ENCODE data around the gene HSPD1. TPM values are rescaled to one million over a fixed set of nuclear protein-coding genes. Genes with fewer than 3 reads are reported as not detected.
"Not testable (repeated sequence)": the region's sequence is repeated elsewhere in the genome, so short reads cannot be mapped to it uniquely, and the experiment has no call there.

HSPD1 gene
- polyA plus RNA-seq, 6 donors from 2014 or later, result 58.5 to 93.4 (median 78.7) TPM

- H3K4me1 Mint-ChIP-seq; H3K4me3 Mint-ChIP-seq; H3K27me3 Mint-ChIP-seq; DNase-seq; ATAC-seq (ENCODE audit: low read depth in 2 of 2): not testable (repeated sequence)
- Mint-ChIP-seq H3K9me3 (peaks cover 0 to 12% (median 5%) of the 10 kb centered on the region in 7 donors), H3K27ac (peak overlapping the region in 1 of 6 donors; percentile 26), H3K36me3 (peaks cover 10 to 20% of the 10 kb centered on the region in 2 donors)
These were observed 15.4 kb downstream of the HSPD1 start for GRCh38 chr2:197484248-197484647.

- Mint-ChIP-seq H3K36me3 (peaks cover 13 to 19% of the 10 kb centered on the region in 2 donors), H3K27ac (peak overlapping the region in 2 of 6 donors; percentile 24 to 54), H3K27me3 (no peaks in the 10 kb centered on the region), H3K4me1 (no peaks in the 10 kb centered on the region), H3K4me3 (no peak overlapping the region), H3K9me3 (peaks cover 0 to 12% (median 5%) of the 10 kb centered on the region in 7 donors)
- DNase-seq (no peak), ATAC-seq (ENCODE audit: low read depth in 2 of 2) (no peak)
These were observed 19.2 kb downstream of the HSPD1 start for GRCh38 chr2:197480165-197481036.

GRCh38 chr2:197477797-197478196 is 21.8 kb downstream of the HSPD1 start:
- Mint-ChIP-seq H3K9me3 (peaks cover 0 to 2% (median 0%) of the 10 kb centered on the region in 7 donors), H3K4me3 (no peak overlapping the region), H3K4me1 (no peaks in the 10 kb centered on the region), H3K27ac (peak overlapping the region in 3 of 6 donors; percentile 28 to 79 (median 60)), H3K36me3 (peaks cover 13 to 20% of the 10 kb centered on the region in 2 donors), H3K27me3 (no peaks in the 10 kb centered on the region)
- ATAC-seq (ENCODE audit: low read depth in 2 of 2), result no peak
- no peak for DNase-seq

- ATAC-seq (ENCODE audit: low read depth in 2 of 2) (no peak), DNase-seq (no peak)
- Mint-ChIP-seq H3K9me3 (no peaks in the 10 kb centered on the region), H3K36me3 (peaks cover 5 to 13% of the 10 kb centered on the region in 2 donors), H3K27ac (no peak overlapping the region), H3K4me3 (no peak overlapping the region), H3K27me3 (no peaks in the 10 kb centered on the region), H3K4me1 (peaks cover 0 to 4% (median 0%) of the 10 kb centered on the region in 3 donors)
These were observed 27.5 kb downstream of the HSPD1 start for GRCh38 chr2:197472166-197472565.

GRCh38 chr2:197464175-197464574 is 35.5 kb downstream of the HSPD1 start:
- no peaks in the 10 kb centered on the region for H3K27me3 Mint-ChIP-seq
- no peak for ATAC-seq (ENCODE audit: low read depth in 2 of 2)
- peaks cover 2 to 10% (median 8%) of the 10 kb centered on the region in 3 donors for H3K4me1 Mint-ChIP-seq
- H3K27ac Mint-ChIP-seq, result peak overlapping the region in 2 of 6 donors; percentile 63
- peaks cover 8% of the 10 kb centered on the region in 2 donors for H3K36me3 Mint-ChIP-seq
- H3K4me3 Mint-ChIP-seq, result no peak overlapping the region
- no peak for DNase-seq
- H3K9me3 Mint-ChIP-seq, result no peaks in the 10 kb centered on the region

GRCh38 chr2:197461057-197461456 is 38.6 kb downstream of the HSPD1 start:
- H3K27ac Mint-ChIP-seq, result peak overlapping the region in 2 of 6 donors; percentile 36 to 78

GRCh38 chr2:197460649-197461048 is 39.0 kb downstream of the HSPD1 start:
- DNase-seq, result no peak
- Mint-ChIP-seq H3K4me3 (no peak overlapping the region), H3K27ac (peak overlapping the region in 1 of 6 donors; percentile 36), H3K9me3 (no peaks in the 10 kb centered on the region), H3K36me3 (peaks cover 0 to 3% of the 10 kb centered on the region in 2 donors), H3K4me1 (peaks cover 14 to 31% (median 29%) of the 10 kb centered on the region in 3 donors), H3K27me3 (no peaks in the 10 kb centered on the region)
- ATAC-seq (ENCODE audit: low read depth in 2 of 2), result no peak

More at GRCh38 chr2:197461057-197461456, 38.6 kb downstream of the HSPD1 start:
- Mint-ChIP-seq H3K9me3 (no peaks in the 10 kb centered on the region), H3K27me3 (no peaks in the 10 kb centered on the region), H3K36me3 (peaks cover 3 to 6% of the 10 kb centered on the region in 2 donors), H3K4me3 (no peak overlapping the region), H3K4me1 (peaks cover 13 to 28% (median 25%) of the 10 kb centered on the region in 3 donors)
- no peak for ATAC-seq (ENCODE audit: low read depth in 2 of 2)
- no peak for DNase-seq

- H3K4me1 Mint-ChIP-seq, result peaks cover 28 to 60% (median 58%) of the 10 kb centered on the region in 3 donors
- DNase-seq (no peak), ATAC-seq (ENCODE audit: low read depth in 2 of 2) (no peak)
- H3K27me3 Mint-ChIP-seq, result no peaks in the 10 kb centered on the region
- H3K4me3 Mint-ChIP-seq, result peak overlapping the region in 5 of 8 donors; percentile 21 to 100 (median 53)
- no peaks in the 10 kb centered on the region for H3K9me3 Mint-ChIP-seq
- H3K27ac Mint-ChIP-seq, result peak overlapping the region in 2 of 6 donors; percentile 61 to 81
- H3K36me3 Mint-ChIP-seq, result peaks cover 3 to 7% of the 10 kb centered on the region in 2 donors
These were observed 44.2 kb downstream of the HSPD1 start for GRCh38 chr2:197455428-197455827.

GRCh38 chr2:197454923-197455322 is 44.7 kb downstream of the HSPD1 start:
- ATAC-seq (ENCODE audit: low read depth in 2 of 2) (no peak), DNase-seq (no peak)
- Mint-ChIP-seq H3K9me3 (no peaks in the 10 kb centered on the region), H3K4me1 (peaks cover 28 to 60% (median 57%) of the 10 kb centered on the region in 3 donors), H3K4me3 (peak overlapping the region; percentile 75 to 100 (median 99)), H3K27ac (peak overlapping the region in 2 of 6 donors; percentile 33 to 59), H3K36me3 (peaks cover 3 to 7% of the 10 kb centered on the region in 2 donors), H3K27me3 (no peaks in the 10 kb centered on the region)

GRCh38 chr2:197453914-197454398 is 45.7 kb downstream of the HSPD1 start:
- ATAC-seq (ENCODE audit: low read depth in 2 of 2) (peak; percentile 27 to 29), DNase-seq (no peak)
- H3K4me1 Mint-ChIP-seq, result peaks cover 28 to 55% (median 53%) of the 10 kb centered on the region in 3 donors

GRCh38 chr2:197453123-197453913 is 46.3 kb downstream of the HSPD1 start, which contains the start of gene COQ10B:
Gene COQ10B, plus strand, starts transcription at chr2:197453552. Its CDS starts 9 bp downstream, at chr2:197453561.
- peaks cover 26 to 49% (median 48%) of the 10 kb centered on the region in 3 donors for H3K4me1 Mint-ChIP-seq
- no peaks in the 10 kb centered on the region for H3K9me3 Mint-ChIP-seq
- H3K27me3 Mint-ChIP-seq, result no peaks in the 10 kb centered on the region
- peak; percentile 85 to 87 for ATAC-seq (ENCODE audit: low read depth in 2 of 2)
- peak within 1 kb of the TSS; percentile 96 to 100 (median 100) for H3K4me3 Mint-ChIP-seq
- H3K36me3 Mint-ChIP-seq, result peaks cover 0 to 7% of the 10 kb centered on the region in 2 donors
- peak; percentile 98 for DNase-seq
- peak within 1 kb of the TSS; percentile 98 to 100 (median 100) for H3K27ac Mint-ChIP-seq

More at GRCh38 chr2:197453914-197454398, 45.7 kb downstream of the HSPD1 start:
- Mint-ChIP-seq H3K9me3 (no peaks in the 10 kb centered on the region), H3K4me3 (peak overlapping the region; percentile 96 to 100 (median 100)), H3K27ac (peak overlapping the region; percentile 98 to 100 (median 100)), H3K27me3 (no peaks in the 10 kb centered on the region), H3K36me3 (peaks cover 0 to 7% of the 10 kb centered on the region in 2 donors)

GRCh38 chr2:197452754-197453122 is 46.9 kb downstream of the HSPD1 start:
- H3K27me3 Mint-ChIP-seq, result no peaks in the 10 kb centered on the region
- no peaks in the 10 kb centered on the region for H3K9me3 Mint-ChIP-seq
- H3K27ac Mint-ChIP-seq, result peak overlapping the region; percentile 98 to 100 (median 100)
- DNase-seq (no peak), ATAC-seq (ENCODE audit: low read depth in 2 of 2) (no peak)
- H3K4me1 Mint-ChIP-seq, result peaks cover 20 to 44% (median 42%) of the 10 kb centered on the region in 3 donors
- peak overlapping the region; percentile 96 to 100 (median 100) for H3K4me3 Mint-ChIP-seq
- H3K36me3 Mint-ChIP-seq, result peaks cover 0 to 7% of the 10 kb centered on the region in 2 donors

GRCh38 chr2:197450935-197451358 is 48.7 kb downstream of the HSPD1 start:
- H3K9me3 Mint-ChIP-seq; ATAC-seq (ENCODE audit: low read depth in 2 of 2); DNase-seq; H3K27me3 Mint-ChIP-seq; H3K36me3 Mint-ChIP-seq: not testable (repeated sequence)
- Mint-ChIP-seq H3K4me3 (peak overlapping the region in 2 of 8 donors; percentile 31 to 68), H3K27ac (peak overlapping the region in 1 of 6 donors; percentile 73), H3K4me1 (peaks cover 19 to 33% (median 30%) of the 10 kb centered on the region in 3 donors)

Measured in naive B cell (primary cell).